22Rv1 (cell line): Measurements from ENCODE around the gene GABARAPL1.

ENCODE experiments used
- CTCF ChIP-seq: fragments of 450-650 bp; IDR thresholded peaks from 2 replicates; pipeline ENCODE4 v1.5.1; 2017; ENCODE audit warnings: mild to moderate bottlenecking
- ZFX ChIP-seq: fragments of 450-650 bp; IDR thresholded peaks from 2 replicates; pipeline ENCODE4 v1.6.1; 2017; ENCODE audit warnings: antibody characterized with exemption, borderline replicate concordance

- TF ChIP-seq CTCF (no peak), ZFX (no peak)
Measured at GRCh38 chr12:10247436-10248058, 34.9 kb downstream of the GABARAPL1 start.
